K562 (cell line): Measurements from ENCODE around the gene PRDM16.

Experiments
- CTCF ChIP-seq, 3 experiments: IDR thresholded peaks in 2 of 3; conservative IDR thresholded peaks in 1 of 3; 2 replicates each; pipeline ENCODE4 v1.5.1; 2011 to 2012; ENCODE audit warnings: low read length in 3 of 3, mild to moderate bottlenecking in 3 of 3, control low read depth in 2 of 3, improper control_type of control experiment in 1 of 3, inconsistent platforms in 1 of 3, low read depth in 1 of 3, mixed read lengths in 1 of 3, moderate library complexity in 1 of 3; ENCODE audit not compliant: insufficient read depth in 2 of 3
- FOSL1 ChIP-seq: fragments of 200-800 bp; sonication (Bioruptor generic); conservative IDR thresholded peaks from 2 replicates; pipeline ENCODE4 v1.6.1; 2016; ENCODE audit warnings: missing genetic modification characterization, missing compliant biosample characterization
- KAT2B ChIP-seq: IDR thresholded peaks from one replicate; pipeline ENCODE4 v1.6.1; 2012; ENCODE audit warnings: low read depth, mild to moderate bottlenecking, control low read depth, inconsistent platforms, low read length, moderate library complexity
- KAT8 ChIP-seq: fragments of 450-650 bp; IDR thresholded peaks from 2 replicates; pipeline ENCODE4 v1.6.1; 2016; ENCODE audit warnings: low read depth, mild to moderate bottlenecking
- POLR2A ChIP-seq: fragments of 450-650 bp; conservative IDR thresholded peaks from 2 replicates; pipeline ENCODE4 v1.6.1; 2016
- POLR2AphosphoS5 ChIP-seq: IDR thresholded peaks from 2 replicates; pipeline ENCODE4 v1.6.1; 2011; ENCODE audit warnings: mild to moderate bottlenecking, low read depth, low read length, moderate library complexity; ENCODE audit not compliant: control insufficient read depth, insufficient read depth
- RCOR1 ChIP-seq, 2 experiments: IDR thresholded peaks; 2 replicates each; pipeline ENCODE4 v1.6.1; 2012; ENCODE audit warnings: low read depth in 2 of 2, low read length in 2 of 2, borderline replicate concordance in 1 of 2, improper control_type of control experiment in 1 of 2
- REST ChIP-seq, 2 experiments: fragments of 450-650 bp; formaldehyde crosslinking in 1 of 2; IDR thresholded peaks; 2 replicates each; pipeline versions ENCODE4 v1.4.0 to v1.6.1; 2014 to 2020; ENCODE audit warnings: mild to moderate bottlenecking in 2 of 2, borderline replicate concordance in 1 of 2, low read depth in 1 of 2
- SETDB1 ChIP-seq: IDR thresholded peaks from one replicate; pipeline ENCODE4 v1.6.1; 2012; ENCODE audit warnings: low read length, control low read depth, inconsistent platforms
- TAF1 ChIP-seq: IDR thresholded peaks from 2 replicates; pipeline ENCODE4 v1.6.1; 2011; ENCODE audit warnings: mild to moderate bottlenecking, low read length, moderate library complexity; ENCODE audit not compliant: insufficient read depth, control insufficient read depth, severe bottlenecking; ENCODE audit errors: extremely low read depth
- TOE1 ChIP-seq, 2 experiments: fragments of 450-650 bp in 1 of 2; sonication (generic) in 1 of 2; formaldehyde crosslinking in 1 of 2; IDR thresholded peaks; 2 replicates each; pipeline versions ENCODE4 v1.7.1 to v1.8.0; 2016 to 2022; ENCODE audit warnings: borderline replicate concordance in 2 of 2, mild to moderate bottlenecking in 2 of 2, antibody characterized with exemption in 1 of 2, inconsistent platforms in 1 of 2, low read depth in 1 of 2, missing genetic modification reagents in 1 of 2, moderate library complexity in 1 of 2
- ZNF324 ChIP-seq: fragments of 250-450 bp; sonication (Bioruptor Pico); IDR thresholded peaks from 2 replicates; pipeline ENCODE4 v1.4.0; 2020; ENCODE audit warnings: mild to moderate bottlenecking
- TF ChIP-seq, protein P1 (sequence below): fragments of 250-450 bp; sonication (Bioruptor Pico); IDR thresholded peaks from 2 replicates; pipeline ENCODE4 v1.4.0; 2020
- TF ChIP-seq, protein P2 (sequence below), 2 experiments: IDR thresholded peaks; 2 replicates each; pipeline ENCODE4 v1.6.1; 2011; ENCODE audit warnings: borderline replicate concordance in 1 of 2, control low read depth in 1 of 2, low read depth in 1 of 2, low read length in 1 of 2, mild to moderate bottlenecking in 1 of 2, mixed read lengths in 1 of 2, moderate library complexity in 1 of 2; ENCODE audit not compliant: insufficient read depth in 1 of 2, insufficient read length in 1 of 2, poor library complexity in 1 of 2, severe bottlenecking in 1 of 2; ENCODE audit errors: extremely low read depth in 1 of 2

GRCh38 chr1:3349968-3350299, 280.9 kb downstream of the PRDM16 start:
- TF ChIP-seq POLR2A (no peak), KAT8 (no peak), TOE1 (IDR thresholded peaks at IDR 0.05; ENCODE audit: borderline replicate concordance) (no peak), TOE1 (CRISPR knock-in tag; IDR thresholded peaks at IDR 0.05; ENCODE audit: borderline replicate concordance, low read depth) (no peak), CTCF (IDR thresholded peaks at IDR 0.05 in 2 of 3, conservative IDR thresholded peaks at IDR 0.05 in 1 of 3; ENCODE audit: insufficient read depth in 2 of 3, low read depth in 1 of 3, low read length in 3 of 3) (no peak), POLR2AphosphoS5 (no peak), RCOR1 (IDR thresholded peaks at IDR 0.05; ENCODE audit: borderline replicate concordance in 1 of 2, low read depth in 2 of 2, low read length in 2 of 2) (no peak), FOSL1 (tag) (no peak), KAT2B (no peak), ZNF324 (CRISPR knock-in tag) (no peak), SETDB1 (no peak), TAF1 (no peak), REST (IDR thresholded peaks at IDR 0.05; ENCODE audit: borderline replicate concordance) (no peak), REST (CRISPR knock-in tag; IDR thresholded peaks at IDR 0.05; ENCODE audit: low read depth) (no peak)
- TF ChIP-seq, protein P1, sequence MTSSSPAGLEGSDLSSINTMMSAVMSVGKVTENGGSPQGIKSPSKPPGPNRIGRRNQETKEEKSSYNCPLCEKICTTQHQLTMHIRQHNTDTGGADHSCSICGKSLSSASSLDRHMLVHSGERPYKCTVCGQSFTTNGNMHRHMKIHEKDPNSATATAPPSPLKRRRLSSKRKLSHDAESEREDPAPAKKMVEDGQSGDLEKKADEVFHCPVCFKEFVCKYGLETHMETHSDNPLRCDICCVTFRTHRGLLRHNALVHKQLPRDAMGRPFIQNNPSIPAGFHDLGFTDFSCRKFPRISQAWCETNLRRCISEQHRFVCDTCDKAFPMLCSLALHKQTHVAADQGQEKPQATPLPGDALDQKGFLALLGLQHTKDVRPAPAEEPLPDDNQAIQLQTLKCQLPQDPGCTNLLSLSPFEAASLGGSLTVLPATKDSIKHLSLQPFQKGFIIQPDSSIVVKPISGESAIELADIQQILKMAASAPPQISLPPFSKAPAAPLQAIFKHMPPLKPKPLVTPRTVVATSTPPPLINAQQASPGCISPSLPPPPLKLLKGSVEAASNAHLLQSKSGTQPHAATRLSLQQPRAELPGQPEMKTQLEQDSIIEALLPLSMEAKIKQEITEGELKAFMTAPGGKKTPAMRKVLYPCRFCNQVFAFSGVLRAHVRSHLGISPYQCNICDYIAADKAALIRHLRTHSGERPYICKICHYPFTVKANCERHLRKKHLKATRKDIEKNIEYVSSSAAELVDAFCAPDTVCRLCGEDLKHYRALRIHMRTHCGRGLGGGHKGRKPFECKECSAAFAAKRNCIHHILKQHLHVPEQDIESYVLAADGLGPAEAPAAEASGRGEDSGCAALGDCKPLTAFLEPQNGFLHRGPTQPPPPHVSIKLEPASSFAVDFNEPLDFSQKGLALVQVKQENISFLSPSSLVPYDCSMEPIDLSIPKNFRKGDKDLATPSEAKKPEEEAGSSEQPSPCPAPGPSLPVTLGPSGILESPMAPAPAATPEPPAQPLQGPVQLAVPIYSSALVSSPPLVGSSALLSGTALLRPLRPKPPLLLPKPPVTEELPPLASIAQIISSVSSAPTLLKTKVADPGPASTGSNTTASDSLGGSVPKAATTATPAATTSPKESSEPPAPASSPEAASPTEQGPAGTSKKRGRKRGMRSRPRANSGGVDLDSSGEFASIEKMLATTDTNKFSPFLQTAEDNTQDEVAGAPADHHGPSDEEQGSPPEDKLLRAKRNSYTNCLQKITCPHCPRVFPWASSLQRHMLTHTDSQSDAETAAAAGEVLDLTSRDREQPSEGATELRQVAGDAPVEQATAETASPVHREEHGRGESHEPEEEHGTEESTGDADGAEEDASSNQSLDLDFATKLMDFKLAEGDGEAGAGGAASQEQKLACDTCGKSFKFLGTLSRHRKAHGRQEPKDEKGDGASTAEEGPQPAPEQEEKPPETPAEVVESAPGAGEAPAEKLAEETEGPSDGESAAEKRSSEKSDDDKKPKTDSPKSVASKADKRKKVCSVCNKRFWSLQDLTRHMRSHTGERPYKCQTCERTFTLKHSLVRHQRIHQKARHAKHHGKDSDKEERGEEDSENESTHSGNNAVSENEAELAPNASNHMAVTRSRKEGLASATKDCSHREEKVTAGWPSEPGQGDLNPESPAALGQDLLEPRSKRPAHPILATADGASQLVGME, result no peak
- TF ChIP-seq, protein P2, sequence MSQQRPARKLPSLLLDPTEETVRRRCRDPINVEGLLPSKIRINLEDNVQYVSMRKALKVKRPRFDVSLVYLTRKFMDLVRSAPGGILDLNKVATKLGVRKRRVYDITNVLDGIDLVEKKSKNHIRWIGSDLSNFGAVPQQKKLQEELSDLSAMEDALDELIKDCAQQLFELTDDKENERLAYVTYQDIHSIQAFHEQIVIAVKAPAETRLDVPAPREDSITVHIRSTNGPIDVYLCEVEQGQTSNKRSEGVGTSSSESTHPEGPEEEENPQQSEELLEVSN (IDR thresholded peaks at IDR 0.05; ENCODE audit: borderline replicate concordance in 1 of 2, extremely low read depth in 1 of 2, insufficient read depth in 1 of 2, insufficient read length in 1 of 2, low read depth in 1 of 2, low read length in 1 of 2, poor library complexity in 1 of 2, severe bottlenecking in 1 of 2), result no peak
